H1 (cell line): ENCODE measurements around the gene SIGLEC10. TPM values are rescaled to one million over a fixed set of nuclear protein-coding genes. Genes with fewer than 3 reads are reported as not detected.

Source experiments
- CBX5 ChIP-seq: fragments of 300-800, 300-1000 bp; sonication (generic); IDR thresholded peaks from 2 replicates; pipeline ENCODE4 v1.7.1; 2016; ENCODE audit warnings: antibody characterized with exemption, low read length, low read depth
- SIRT6 ChIP-seq: IDR thresholded peaks from one replicate; pipeline ENCODE4 v1.7.1; 2012; ENCODE audit warnings: low read length, inconsistent platforms
- SIX5 ChIP-seq: IDR thresholded peaks from 2 replicates; pipeline ENCODE4 v1.6.1; 2011; ENCODE audit warnings: mild to moderate bottlenecking, low read depth, low read length
- polyA plus RNA-seq, 7 experiments: library from polyadenylated mRNA; depleted of rRNA in 3 of 7; stranded (reverse) in 5 of 7; unstranded in 2 of 7; fragments of >200 nt in 5 of 7; fragments of 200-250 nt in 2 of 7; gene quantifications; 1 replicate in 5 of 7; 2 replicates in 1 of 7; 4 replicates in 1 of 7; pipeline versions ENCODE4 v1.2.1 to v1.2.3, GENCODE V29; 2011 to 2013; ENCODE audit warnings: missing spikeins in 2 of 7, mixed read lengths in 2 of 7
- total RNA-seq: library from RNA; stranded (reverse); fragmentation: NEBNext Ultra II Directional; extraction: Animal tissue kit (Norgen Biotek cat#: 25700); gene quantifications from 2 replicates; pipeline ENCODE4 v1.2.1, GENCODE V29; 2021
- TF ChIP-seq, protein P1 (sequence below): IDR thresholded peaks from 2 replicates; pipeline ENCODE4 v1.6.1; 2011; ENCODE audit warnings: low read length, improper control_type of control experiment

Gene SIGLEC10
- total and polyA plus RNA-seq, 2 of the 8 experiments (the other 6 are each of a cell fraction or from before 2014, with no cell fraction given) = 0.06 TPM; not detected in 1

DNA sequence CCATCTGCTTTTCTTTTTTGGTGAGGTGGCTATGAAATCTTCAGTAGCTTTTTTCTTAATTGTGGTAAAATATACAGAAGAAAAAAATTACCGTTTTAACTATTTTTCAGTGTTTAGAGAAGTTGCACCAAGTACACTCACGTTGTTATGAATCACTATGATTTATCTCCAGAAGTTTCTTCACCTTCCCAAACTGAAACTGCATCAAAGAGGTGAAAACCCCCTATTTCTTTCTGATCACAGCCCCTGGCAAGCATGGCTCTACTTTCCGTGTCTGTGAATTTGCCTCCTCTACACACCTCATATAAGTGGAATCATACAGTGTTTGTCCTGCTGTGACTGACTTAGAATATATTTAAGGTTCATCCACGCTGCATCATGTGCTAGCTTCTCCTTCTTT lies 15.6 kb upstream of the SIGLEC10 start (continued):
- no peak for TF ChIP-seq CBX5
- no peak for TF ChIP-seq SIX5
- TF ChIP-seq, protein P1, sequence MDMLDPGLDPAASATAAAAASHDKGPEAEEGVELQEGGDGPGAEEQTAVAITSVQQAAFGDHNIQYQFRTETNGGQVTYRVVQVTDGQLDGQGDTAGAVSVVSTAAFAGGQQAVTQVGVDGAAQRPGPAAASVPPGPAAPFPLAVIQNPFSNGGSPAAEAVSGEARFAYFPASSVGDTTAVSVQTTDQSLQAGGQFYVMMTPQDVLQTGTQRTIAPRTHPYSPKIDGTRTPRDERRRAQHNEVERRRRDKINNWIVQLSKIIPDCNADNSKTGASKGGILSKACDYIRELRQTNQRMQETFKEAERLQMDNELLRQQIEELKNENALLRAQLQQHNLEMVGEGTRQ = no peak
- no peak for TF ChIP-seq SIRT6
